Astrocyte (in vitro differentiated cells and primary cell): ENCODE results near the gene IZUMO2.

ENCODE experiments used
- EZH2 ChIP-seq: IDR thresholded peaks from 2 replicates; pipeline ENCODE4 v1.6.1; 2012; ENCODE audit warnings: mild to moderate bottlenecking, low read length, inconsistent platforms; ENCODE audit not compliant: insufficient read depth
- TF ChIP-seq, protein P1 (sequence below): IDR thresholded peaks from 2 replicates; pipeline ENCODE4 v1.5.1; 2011; ENCODE audit warnings: low read depth, mild to moderate bottlenecking, inconsistent platforms, low read length, moderate library complexity; ENCODE audit not compliant: insufficient read depth

DNA sequence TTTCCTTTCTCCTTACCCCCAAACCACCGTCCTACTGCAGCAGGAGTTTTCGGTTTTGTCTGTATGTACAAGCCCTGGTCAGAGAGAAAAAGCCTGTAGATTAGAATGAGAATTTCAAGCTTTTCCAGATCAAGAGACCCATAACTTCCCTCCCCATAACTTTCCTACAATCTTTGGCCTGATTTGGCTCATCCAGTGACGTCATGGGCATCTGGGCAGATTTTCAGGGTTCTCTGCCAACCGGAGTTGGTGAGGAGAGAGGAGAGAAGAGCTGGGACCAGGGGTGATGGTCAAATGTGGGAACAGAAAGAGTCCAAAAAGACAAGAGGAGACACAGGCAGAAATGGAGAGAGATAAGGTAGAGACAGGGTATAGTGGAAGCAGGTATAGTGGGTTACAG, 10.5 kb downstream of the IZUMO2 start:
- TF ChIP-seq, protein P1, sequence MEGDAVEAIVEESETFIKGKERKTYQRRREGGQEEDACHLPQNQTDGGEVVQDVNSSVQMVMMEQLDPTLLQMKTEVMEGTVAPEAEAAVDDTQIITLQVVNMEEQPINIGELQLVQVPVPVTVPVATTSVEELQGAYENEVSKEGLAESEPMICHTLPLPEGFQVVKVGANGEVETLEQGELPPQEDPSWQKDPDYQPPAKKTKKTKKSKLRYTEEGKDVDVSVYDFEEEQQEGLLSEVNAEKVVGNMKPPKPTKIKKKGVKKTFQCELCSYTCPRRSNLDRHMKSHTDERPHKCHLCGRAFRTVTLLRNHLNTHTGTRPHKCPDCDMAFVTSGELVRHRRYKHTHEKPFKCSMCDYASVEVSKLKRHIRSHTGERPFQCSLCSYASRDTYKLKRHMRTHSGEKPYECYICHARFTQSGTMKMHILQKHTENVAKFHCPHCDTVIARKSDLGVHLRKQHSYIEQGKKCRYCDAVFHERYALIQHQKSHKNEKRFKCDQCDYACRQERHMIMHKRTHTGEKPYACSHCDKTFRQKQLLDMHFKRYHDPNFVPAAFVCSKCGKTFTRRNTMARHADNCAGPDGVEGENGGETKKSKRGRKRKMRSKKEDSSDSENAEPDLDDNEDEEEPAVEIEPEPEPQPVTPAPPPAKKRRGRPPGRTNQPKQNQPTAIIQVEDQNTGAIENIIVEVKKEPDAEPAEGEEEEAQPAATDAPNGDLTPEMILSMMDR: no peak
- no peak for TF ChIP-seq EZH2
